Measurements from ENCODE around the gene PNKP.

DNA sequence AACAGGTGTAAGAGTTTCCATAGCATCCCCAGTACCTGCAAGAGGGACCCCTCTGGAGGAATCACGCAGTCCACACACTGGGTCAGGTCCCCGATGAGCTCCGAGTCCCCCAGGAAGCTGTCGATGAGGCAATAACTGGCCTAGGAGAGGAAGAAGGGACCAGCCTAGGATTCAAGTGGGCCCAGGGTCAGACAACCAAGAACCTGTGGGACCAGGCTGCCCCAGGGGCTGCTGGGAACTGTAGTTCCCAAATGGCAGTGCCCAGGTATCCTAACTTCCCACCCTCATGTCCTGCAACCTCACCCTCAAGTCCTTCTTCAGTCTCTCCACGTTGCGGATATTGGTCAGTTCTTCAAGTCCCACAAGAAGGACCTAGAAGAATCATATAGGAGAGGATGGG is 56.0 kb downstream of the PNKP start:
- TF ChIP-seq, protein P1, sequence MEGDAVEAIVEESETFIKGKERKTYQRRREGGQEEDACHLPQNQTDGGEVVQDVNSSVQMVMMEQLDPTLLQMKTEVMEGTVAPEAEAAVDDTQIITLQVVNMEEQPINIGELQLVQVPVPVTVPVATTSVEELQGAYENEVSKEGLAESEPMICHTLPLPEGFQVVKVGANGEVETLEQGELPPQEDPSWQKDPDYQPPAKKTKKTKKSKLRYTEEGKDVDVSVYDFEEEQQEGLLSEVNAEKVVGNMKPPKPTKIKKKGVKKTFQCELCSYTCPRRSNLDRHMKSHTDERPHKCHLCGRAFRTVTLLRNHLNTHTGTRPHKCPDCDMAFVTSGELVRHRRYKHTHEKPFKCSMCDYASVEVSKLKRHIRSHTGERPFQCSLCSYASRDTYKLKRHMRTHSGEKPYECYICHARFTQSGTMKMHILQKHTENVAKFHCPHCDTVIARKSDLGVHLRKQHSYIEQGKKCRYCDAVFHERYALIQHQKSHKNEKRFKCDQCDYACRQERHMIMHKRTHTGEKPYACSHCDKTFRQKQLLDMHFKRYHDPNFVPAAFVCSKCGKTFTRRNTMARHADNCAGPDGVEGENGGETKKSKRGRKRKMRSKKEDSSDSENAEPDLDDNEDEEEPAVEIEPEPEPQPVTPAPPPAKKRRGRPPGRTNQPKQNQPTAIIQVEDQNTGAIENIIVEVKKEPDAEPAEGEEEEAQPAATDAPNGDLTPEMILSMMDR (conservative IDR thresholded peaks at IDR 0.05; ENCODE audit: low read length): no peak
- no peak for TF ChIP-seq EZH2phosphoT487 (IDR thresholded peaks at IDR 0.05; ENCODE audit: borderline replicate concordance)
